NCI-H2081 treated with DMSO at 0.1 percent for 48 hours (cell line): Measurements from ENCODE around the gene TRIM13.
"Not testable (repeated sequence)": the region's sequence is repeated elsewhere in the genome, so short reads cannot be mapped to it uniquely, and the experiment has no call there.

Source experiments
- DNase-seq: peaks from one replicate; lab custom pipeline; 2025; lab: John Stamatoyannopoulos, UW

The TRIM13 gene

DNA sequence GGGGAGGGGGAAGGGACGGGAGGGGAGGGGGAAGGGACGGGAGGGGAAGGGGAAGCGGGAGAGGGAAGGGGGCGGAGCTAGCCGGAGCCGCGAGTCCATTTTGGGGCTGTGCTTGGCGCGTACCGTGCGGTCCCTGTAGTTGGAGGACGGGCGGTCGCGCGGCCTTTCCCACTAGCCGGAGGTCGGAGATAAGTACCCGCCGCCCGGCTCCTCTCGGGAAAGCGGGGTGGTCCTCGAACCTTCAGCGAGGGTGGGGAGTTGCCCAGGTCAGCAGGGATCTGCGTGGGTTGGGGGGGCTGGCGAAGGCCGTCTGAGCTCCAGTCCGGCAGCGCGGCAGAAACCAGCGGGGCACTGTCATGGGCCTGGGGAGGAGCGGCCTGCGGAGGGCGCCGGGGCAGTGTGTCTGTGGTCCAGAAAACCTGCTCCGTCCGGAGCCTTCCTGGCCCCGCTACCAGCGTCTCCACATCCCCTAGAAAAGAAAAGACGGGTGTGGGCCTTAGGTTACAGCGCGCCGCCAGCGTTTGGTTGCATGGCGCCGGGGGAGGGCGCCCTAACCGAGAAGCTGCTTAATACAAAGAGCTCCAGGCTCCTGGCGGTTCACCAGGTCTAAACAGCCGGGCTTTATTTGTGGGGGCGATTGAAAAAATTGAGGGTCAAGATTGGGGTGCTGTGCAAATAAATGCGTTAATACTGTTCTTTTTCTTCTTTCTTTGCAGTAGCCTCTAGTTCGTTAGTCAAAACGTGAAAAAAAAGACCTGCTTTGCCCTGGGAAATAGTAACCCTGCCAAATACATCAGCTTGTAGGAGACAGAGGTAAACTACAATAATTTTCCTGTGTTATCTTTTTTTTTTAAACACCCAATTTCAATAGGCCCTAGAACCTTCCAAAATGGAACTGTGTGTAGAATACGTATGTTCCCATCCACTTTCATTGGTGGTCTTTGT, at the start of gene TRIM13:
TSS of gene TRIM13 (plus strand) at position 92 of the 945 bp plus-strand sequence. CDS start 14,899 bp downstream, outside the sequence.
- DNase-seq = peak; percentile 56

GRCh38 chr13:49948777-49949270, 48.0 kb upstream of the TRIM13 start:
- DNase-seq = not testable (repeated sequence)

- no peak for DNase-seq
Observed at GRCh38 chr13:49951754-49952535, 44.9 kb upstream of the TRIM13 start.

- no peak for DNase-seq
Observed at GRCh38 chr13:49953560-49953959, 43.3 kb upstream of the TRIM13 start.

GRCh38 chr13:49954674-49955455, 42.0 kb upstream of the TRIM13 start:
- no peak for DNase-seq

DNA sequence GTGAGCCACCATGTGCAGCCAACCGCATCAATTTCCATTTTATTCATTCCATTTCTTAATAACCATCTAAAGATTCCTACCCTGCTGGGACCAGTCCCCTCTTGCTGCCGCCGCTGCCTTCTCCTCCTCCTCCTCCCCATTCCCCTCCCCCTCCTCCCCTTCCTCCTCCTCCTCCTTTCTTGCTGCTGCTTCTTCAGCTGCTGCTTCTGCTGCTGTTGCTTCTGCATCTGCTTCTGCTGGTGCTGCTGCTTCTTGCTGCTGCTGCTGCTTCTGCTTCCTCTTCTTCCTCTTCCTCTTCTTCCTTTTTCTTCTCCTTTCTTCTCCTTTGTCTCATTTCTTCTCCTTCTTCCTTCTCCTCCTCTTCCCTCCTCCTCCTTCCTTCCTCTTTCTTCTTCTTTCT, 40.7 kb upstream of the TRIM13 start:
- no peak for DNase-seq

DNA sequence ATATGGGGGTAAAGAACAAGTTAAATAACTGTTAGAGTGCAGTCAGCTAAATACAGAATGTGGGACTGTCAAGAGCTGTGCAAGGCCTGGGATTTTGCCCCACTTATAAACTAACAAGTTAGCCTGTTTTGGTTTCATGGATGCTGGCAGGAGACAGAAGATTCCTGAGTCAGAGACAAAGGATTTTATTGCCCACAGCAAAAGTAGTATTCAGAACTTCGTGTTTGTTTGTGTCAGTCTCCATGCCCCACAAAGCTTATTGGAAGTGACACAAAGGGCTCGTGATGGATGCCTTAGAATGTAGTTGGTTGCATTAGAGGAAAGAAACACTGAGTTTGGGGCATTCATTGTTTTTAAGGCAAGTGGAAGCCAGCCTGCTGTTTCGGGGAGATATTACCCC, 38.5 kb upstream of the TRIM13 start:
- DNase-seq = no peak

- DNase-seq = no peak
Observed at GRCh38 chr13:49967456-49967855, 29.4 kb upstream of the TRIM13 start.

GRCh38 chr13:49972709-49973108, 24.1 kb upstream of the TRIM13 start:
- DNase-seq = no peak

- DNase-seq = no peak
Observed at GRCh38 chr13:49975826-49976225, 21.0 kb upstream of the TRIM13 start.

GRCh38 chr13:49976314-49977258, 20.3 kb upstream of the TRIM13 start:
- no peak for DNase-seq

- DNase-seq = no peak
Observed at GRCh38 chr13:49977992-49978391, 18.9 kb upstream of the TRIM13 start.

- no peak for DNase-seq
Observed at GRCh38 chr13:49980266-49980665, 16.6 kb upstream of the TRIM13 start.

DNA sequence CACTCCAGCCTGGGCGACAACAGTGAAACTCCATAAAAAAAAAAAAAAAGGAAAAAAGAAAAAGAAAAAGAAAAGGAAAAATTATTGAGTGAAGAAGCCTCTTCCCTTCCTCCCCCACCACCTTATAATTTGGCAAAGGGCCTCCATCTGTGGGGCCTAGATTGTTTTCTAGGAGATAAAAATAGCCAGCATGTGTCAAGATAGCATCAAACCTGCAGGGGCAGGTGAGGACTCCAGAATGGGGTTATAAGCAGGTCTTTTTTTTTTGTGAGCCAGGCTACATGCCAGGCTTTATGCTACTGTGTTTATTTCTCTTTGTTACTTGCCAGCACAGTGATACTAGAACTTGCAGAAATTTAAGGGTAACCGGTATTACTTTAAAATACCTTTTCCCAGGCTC, 11.7 kb upstream of the TRIM13 start:
- no peak for DNase-seq

GRCh38 chr13:49986471-49986870, 10.4 kb upstream of the TRIM13 start:
- no peak for DNase-seq

GRCh38 chr13:49990612-49991011, 6.2 kb upstream of the TRIM13 start:
- not testable (repeated sequence) for DNase-seq

DNA sequence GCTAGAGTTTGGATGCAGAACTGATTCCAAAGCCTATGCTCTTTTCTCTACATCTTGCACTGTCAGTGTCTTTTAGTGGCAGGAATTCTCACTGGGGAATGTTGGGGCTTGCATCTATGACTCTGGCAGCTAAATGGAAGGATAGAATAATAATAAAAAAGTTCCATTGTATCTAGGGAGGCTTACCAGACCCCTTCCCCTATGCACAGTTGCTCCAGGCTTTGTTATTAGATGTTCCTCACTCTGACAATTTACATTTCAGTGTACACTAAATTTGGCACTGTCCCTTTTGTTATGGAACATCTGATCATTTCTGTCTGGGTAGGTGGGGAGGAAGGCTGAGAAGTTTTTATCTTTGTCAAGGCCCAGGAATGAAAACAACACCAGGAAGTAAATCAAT, 3.7 kb upstream of the TRIM13 start:
- no peak for DNase-seq

DNA sequence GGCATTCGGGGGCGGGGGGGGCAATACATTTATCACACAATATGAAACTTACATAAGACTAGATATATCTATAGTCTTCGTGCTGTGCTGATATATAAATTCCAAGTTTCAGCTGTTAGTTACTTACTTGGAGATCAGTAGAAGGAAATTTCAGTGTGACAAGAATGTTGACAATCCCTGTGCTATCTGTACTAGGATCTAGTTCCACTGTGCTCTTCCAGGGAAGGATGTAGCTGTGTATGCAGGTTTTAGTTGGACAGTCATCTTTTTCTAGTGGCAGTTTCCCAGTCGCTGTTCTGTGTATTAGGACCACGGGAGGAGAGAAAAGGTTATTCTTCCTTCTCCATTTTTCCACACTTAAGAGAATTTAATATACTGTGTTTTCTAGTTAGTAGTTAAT, 3.2 kb upstream of the TRIM13 start:
- DNase-seq = no peak

DNA sequence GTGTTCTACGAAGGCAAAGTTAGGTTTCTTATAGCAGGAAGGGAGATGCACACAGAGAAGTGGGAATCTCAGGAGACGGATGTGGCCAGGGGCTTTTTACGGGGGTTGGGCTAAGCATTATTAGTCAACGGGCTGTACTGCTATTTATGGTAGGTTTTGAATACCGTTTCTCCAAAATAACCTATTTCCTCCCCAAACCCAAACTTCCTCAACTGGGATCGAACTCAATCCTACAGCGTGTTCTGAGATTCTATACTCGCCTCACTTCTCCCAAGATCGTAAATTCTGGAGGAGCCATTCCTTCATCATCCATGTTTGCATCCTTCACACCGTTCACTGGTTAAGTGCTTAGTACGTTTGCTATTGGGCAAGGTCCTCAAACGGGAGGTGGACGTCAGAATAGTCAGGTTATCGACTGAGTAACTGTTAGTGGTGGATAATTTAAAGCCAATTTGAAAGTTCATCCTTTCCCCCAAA, 1.2 kb upstream of the TRIM13 start:
- DNase-seq = no peak

DNA sequence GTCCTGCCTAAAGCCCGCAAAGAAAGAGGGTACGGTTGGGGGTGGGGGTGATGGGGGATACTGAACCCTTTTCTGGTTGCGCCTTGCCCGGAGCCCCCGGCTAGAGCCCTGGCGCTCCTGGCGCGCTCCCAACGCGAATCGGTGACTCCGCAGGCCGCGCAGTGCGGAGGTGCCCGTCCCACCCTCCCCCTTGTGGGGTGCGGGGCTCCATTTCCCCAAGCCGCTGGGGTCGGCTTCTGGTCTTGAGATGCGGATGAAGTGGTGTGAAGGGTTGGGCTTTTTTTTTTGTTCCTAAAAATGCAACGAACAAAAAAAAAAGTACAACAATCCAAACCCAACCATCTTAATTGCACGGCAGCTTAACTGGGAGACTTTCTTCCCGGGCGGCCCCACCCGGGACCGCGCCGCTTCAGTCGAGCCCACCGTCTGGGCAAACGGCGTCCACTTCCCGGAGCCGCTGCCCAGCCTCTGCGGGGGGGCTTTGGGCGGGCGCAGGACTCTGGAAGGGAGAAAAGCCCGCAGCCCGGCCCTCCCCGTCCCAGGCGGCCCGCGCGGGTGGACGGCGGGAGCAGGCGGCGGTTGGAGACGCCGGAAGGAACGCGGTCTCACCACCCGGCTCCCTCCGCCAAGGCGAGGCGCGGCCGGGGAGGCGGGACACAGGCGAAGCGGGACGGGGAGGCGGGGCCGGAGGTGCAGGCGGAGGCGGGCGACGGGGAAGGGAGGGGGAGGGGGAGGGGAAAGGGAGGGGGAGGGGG, 504 bp upstream of the TRIM13 start:
- DNase-seq = no peak
